Measurements from ENCODE around the gene DRGX.

The DRGX gene

GRCh38 chr10:49329146-49329505 is 66.8 kb downstream of the DRGX start:
- TF ChIP-seq GABPA (IDR thresholded peaks at IDR 0.05; ENCODE audit: low read depth) = no peak
- no peak for TF ChIP-seq POLR2AphosphoS5 (IDR thresholded peaks at IDR 0.05; ENCODE audit: low read depth)
- TF ChIP-seq, protein P1, sequence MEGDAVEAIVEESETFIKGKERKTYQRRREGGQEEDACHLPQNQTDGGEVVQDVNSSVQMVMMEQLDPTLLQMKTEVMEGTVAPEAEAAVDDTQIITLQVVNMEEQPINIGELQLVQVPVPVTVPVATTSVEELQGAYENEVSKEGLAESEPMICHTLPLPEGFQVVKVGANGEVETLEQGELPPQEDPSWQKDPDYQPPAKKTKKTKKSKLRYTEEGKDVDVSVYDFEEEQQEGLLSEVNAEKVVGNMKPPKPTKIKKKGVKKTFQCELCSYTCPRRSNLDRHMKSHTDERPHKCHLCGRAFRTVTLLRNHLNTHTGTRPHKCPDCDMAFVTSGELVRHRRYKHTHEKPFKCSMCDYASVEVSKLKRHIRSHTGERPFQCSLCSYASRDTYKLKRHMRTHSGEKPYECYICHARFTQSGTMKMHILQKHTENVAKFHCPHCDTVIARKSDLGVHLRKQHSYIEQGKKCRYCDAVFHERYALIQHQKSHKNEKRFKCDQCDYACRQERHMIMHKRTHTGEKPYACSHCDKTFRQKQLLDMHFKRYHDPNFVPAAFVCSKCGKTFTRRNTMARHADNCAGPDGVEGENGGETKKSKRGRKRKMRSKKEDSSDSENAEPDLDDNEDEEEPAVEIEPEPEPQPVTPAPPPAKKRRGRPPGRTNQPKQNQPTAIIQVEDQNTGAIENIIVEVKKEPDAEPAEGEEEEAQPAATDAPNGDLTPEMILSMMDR (IDR thresholded peaks at IDR 0.05; ENCODE audit: insufficient read depth, low read length) = no peak
- no peak for TF ChIP-seq SPI1 (IDR thresholded peaks at IDR 0.05; ENCODE audit: borderline replicate concordance, low read depth)
- TF ChIP-seq, protein P2, sequence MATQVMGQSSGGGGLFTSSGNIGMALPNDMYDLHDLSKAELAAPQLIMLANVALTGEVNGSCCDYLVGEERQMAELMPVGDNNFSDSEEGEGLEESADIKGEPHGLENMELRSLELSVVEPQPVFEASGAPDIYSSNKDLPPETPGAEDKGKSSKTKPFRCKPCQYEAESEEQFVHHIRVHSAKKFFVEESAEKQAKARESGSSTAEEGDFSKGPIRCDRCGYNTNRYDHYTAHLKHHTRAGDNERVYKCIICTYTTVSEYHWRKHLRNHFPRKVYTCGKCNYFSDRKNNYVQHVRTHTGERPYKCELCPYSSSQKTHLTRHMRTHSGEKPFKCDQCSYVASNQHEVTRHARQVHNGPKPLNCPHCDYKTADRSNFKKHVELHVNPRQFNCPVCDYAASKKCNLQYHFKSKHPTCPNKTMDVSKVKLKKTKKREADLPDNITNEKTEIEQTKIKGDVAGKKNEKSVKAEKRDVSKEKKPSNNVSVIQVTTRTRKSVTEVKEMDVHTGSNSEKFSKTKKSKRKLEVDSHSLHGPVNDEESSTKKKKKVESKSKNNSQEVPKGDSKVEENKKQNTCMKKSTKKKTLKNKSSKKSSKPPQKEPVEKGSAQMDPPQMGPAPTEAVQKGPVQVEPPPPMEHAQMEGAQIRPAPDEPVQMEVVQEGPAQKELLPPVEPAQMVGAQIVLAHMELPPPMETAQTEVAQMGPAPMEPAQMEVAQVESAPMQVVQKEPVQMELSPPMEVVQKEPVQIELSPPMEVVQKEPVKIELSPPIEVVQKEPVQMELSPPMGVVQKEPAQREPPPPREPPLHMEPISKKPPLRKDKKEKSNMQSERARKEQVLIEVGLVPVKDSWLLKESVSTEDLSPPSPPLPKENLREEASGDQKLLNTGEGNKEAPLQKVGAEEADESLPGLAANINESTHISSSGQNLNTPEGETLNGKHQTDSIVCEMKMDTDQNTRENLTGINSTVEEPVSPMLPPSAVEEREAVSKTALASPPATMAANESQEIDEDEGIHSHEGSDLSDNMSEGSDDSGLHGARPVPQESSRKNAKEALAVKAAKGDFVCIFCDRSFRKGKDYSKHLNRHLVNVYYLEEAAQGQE (IDR thresholded peaks at IDR 0.05; ENCODE audit: insufficient replicate concordance, low read depth) = no peak
- Histone ChIP-seq H3K27me3 (ENCODE audit: insufficient read depth, poor library complexity, severe bottlenecking) (no peaks in the 10 kb centered on the region), H3K4me3 (replicated peaks; ENCODE audit: insufficient read depth, low read length) (no peak overlapping the region), H3K27ac (replicated peaks) (no peak overlapping the region)
- no peak for DNase-seq (ENCODE audit: low read depth in 1 of 2, low spot score in 1 of 2)

GRCh38 chr10:49328401-49329145 is 67.3 kb downstream of the DRGX start:
- Histone ChIP-seq H3K27ac (replicated peaks) (no peak overlapping the region), H3K4me3 (replicated peaks; ENCODE audit: insufficient read depth, low read length) (no peak overlapping the region), H3K27me3 (ENCODE audit: insufficient read depth, poor library complexity, severe bottlenecking) (no peaks in the 10 kb centered on the region)
- TF ChIP-seq, protein P1 (IDR thresholded peaks at IDR 0.05; ENCODE audit: insufficient read depth, low read length) = no peak
- TF ChIP-seq POLR2AphosphoS5 (IDR thresholded peaks at IDR 0.05; ENCODE audit: low read depth) = no peak
- TF ChIP-seq, protein P2 (IDR thresholded peaks at IDR 0.05; ENCODE audit: insufficient replicate concordance, low read depth) = no peak
- no peak for TF ChIP-seq SPI1 (IDR thresholded peaks at IDR 0.05; ENCODE audit: borderline replicate concordance, low read depth)
- TF ChIP-seq GABPA (IDR thresholded peaks at IDR 0.05; ENCODE audit: low read depth) = no peak
- no peak for DNase-seq (ENCODE audit: low read depth in 1 of 2, low spot score in 1 of 2)

GRCh38 chr10:49327036-49327813 is 68.7 kb downstream of the DRGX start:
- DNase-seq (ENCODE audit: low read depth in 1 of 2, low spot score in 1 of 2) = no peak
- no peak overlapping the region for H3K27ac ChIP-seq (replicated peaks)
- H3K4me3 ChIP-seq (replicated peaks; ENCODE audit: insufficient read depth, low read length) = no peak overlapping the region
- TF ChIP-seq GABPA (IDR thresholded peaks at IDR 0.05; ENCODE audit: low read depth) (no peak), SPI1 (IDR thresholded peaks at IDR 0.05; ENCODE audit: borderline replicate concordance, low read depth) (no peak), POLR2AphosphoS5 (IDR thresholded peaks at IDR 0.05; ENCODE audit: low read depth) (no peak)
- TF ChIP-seq, protein P2 (IDR thresholded peaks at IDR 0.05; ENCODE audit: insufficient replicate concordance, low read depth) = no peak
- TF ChIP-seq, protein P1 (IDR thresholded peaks at IDR 0.05; ENCODE audit: insufficient read depth, low read length) = no peak
- H3K27me3 ChIP-seq (ENCODE audit: insufficient read depth, poor library complexity, severe bottlenecking) = no peaks in the 10 kb centered on the region
